HL-60/S4 (cell line): Measurements from ENCODE around the gene ADAMTS17.

Experiments
- in situ Hi-C: fragments of 300-500 bp; cut with MboI; formaldehyde crosslinking; loops from 2 replicates; pipeline ENCODE4 v1.14.3; 2022; ENCODE audit warnings: low sequenced_read_pairs

ADAMTS17 gene

GRCh38 chr15:100114571-100114970 is 227.2 kb downstream of the ADAMTS17 start:
- in situ Hi-C loops, result no loop called here

GRCh38 chr15:100114100-100114499 is 227.7 kb downstream of the ADAMTS17 start:
- in situ Hi-C loops, result no loop called here

- in situ Hi-C loops, result no loop called here
These were observed 228.3 kb downstream of the ADAMTS17 start for GRCh38 chr15:100113351-100114080.

GRCh38 chr15:100112636-100113305 is 229.0 kb downstream of the ADAMTS17 start:
- in situ Hi-C loops, result no loop called here

- in situ Hi-C loops, result no loop called here
These were observed 229.7 kb downstream of the ADAMTS17 start for GRCh38 chr15:100112061-100112420.

GRCh38 chr15:100111125-100112060 is 230.4 kb downstream of the ADAMTS17 start:
- in situ Hi-C loops, result no loop called here

- in situ Hi-C loops, result no loop called here
These were observed 232.2 kb downstream of the ADAMTS17 start for GRCh38 chr15:100109486-100110035.

GRCh38 chr15:100108846-100109245 is 232.9 kb downstream of the ADAMTS17 start:
- in situ Hi-C loops, result no loop called here

- in situ Hi-C loops, result no loop called here
These were observed 233.4 kb downstream of the ADAMTS17 start for GRCh38 chr15:100108346-100108745.

- in situ Hi-C loops, result no loop called here
These were observed 234.1 kb downstream of the ADAMTS17 start for GRCh38 chr15:100107606-100108225.

GRCh38 chr15:100107151-100107550 is 234.6 kb downstream of the ADAMTS17 start:
- in situ Hi-C loops, result no loop called here

- in situ Hi-C loops, result no loop called here
These were observed 235.0 kb downstream of the ADAMTS17 start for GRCh38 chr15:100106732-100107131.

GRCh38 chr15:100105101-100105500 is 236.7 kb downstream of the ADAMTS17 start:
- in situ Hi-C loops, result no loop called here

- in situ Hi-C loops, result no loop called here
These were observed 237.5 kb downstream of the ADAMTS17 start for GRCh38 chr15:100104245-100104644.

- in situ Hi-C loops, result no loop called here
These were observed 237.9 kb downstream of the ADAMTS17 start for GRCh38 chr15:100103828-100104227.

GRCh38 chr15:100101426-100102089 is 240.2 kb downstream of the ADAMTS17 start:
- in situ Hi-C loops, result no loop called here

- in situ Hi-C loops, result no loop called here
These were observed 240.8 kb downstream of the ADAMTS17 start for GRCh38 chr15:100100926-100101325.

- in situ Hi-C loops, result no loop called here
These were observed 241.8 kb downstream of the ADAMTS17 start for GRCh38 chr15:100099976-100100375.

GRCh38 chr15:100098705-100099104 is 243.1 kb downstream of the ADAMTS17 start:
- in situ Hi-C loops, result no loop called here
